OCI-LY7 (cell line): ENCODE data around the gene PKHD1.
"Not testable (repeated sequence)": the region's sequence is repeated elsewhere in the genome, so short reads cannot be mapped to it uniquely, and the experiment has no call there.

Experiments
- CTCF ChIP-seq: fragments of 200-600 bp; sonication (generic); conservative IDR thresholded peaks from 2 replicates; pipeline ENCODE4 v1.5.1; 2014; ENCODE audit warnings: mild to moderate bottlenecking, antibody characterized with exemption, low read length, moderate library complexity, mixed read lengths
- EZH2phosphoT487 ChIP-seq: fragments of 200-600 bp; sonication (generic); IDR thresholded peaks from 2 replicates; pipeline ENCODE4 v1.6.1; 2018; ENCODE audit warnings: low read depth, borderline replicate concordance, mild to moderate bottlenecking, mixed run types, antibody characterized with exemption, low read length, moderate library complexity, mixed read lengths

DNA sequence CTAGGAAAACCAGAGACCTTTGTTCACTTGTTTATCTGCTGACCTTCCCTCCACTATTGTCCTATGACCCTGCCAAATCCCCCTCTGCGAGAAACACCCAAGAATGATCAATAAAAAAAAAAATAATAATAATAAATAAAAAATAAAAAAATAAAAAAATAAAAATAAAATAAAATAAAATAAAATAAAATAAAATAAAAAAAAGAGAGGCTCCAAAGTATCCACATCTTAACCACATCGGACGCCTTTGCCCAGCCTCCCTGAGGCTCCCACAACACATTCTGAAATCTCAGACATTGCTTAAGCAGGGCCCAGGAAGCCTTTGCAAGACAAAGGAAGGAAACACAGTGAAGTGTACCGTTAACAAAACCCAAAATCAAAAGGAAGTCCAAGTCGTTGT lies 104.7 kb downstream of the PKHD1 start:
- not testable (repeated sequence) for TF ChIP-seq CTCF, EZH2phosphoT487
